Activated T-helper 1 cell treated with anti-CD3 and anti-CD28 coated beads, Interleukin-12 subunit alpha, Interleukin-12 subunit beta, Interleukin-2, Interleukin-4 antibody, amounts not matched to agents 30 ng/mL and 10 ng/mL and 1 ng/mL, durations not matched to agents 14 hours and 24 hours and 36 hours (primary cell): ENCODE data around the gene OBSCN. TPM values are rescaled to one million over a fixed set of nuclear protein-coding genes. Genes with fewer than 3 reads are reported as not detected.
"Not testable (repeated sequence)": the region's sequence is repeated elsewhere in the genome, so short reads cannot be mapped to it uniquely, and the experiment has no call there.

ENCODE experiments used
- DNase-seq: peaks from one replicate; pipeline ENCODE4 v3.0.0; 2021; ENCODE audit warnings: low spot score
- H3K27ac Mint-ChIP-seq: one replicate; pipeline ENCODE4 v1.8.0; 2021; ENCODE audit warnings: mild to moderate bottlenecking, mixed read lengths
- H3K27me3 Mint-ChIP-seq: one replicate; pipeline ENCODE4 v1.8.0; 2022; ENCODE audit warnings: mild to moderate bottlenecking, moderate library complexity, mixed read lengths; ENCODE audit not compliant: insufficient read depth
- H3K36me3 Mint-ChIP-seq: one replicate; pipeline ENCODE4 v1.8.0; 2021; ENCODE audit warnings: low read depth, mixed read lengths
- H3K4me1 Mint-ChIP-seq: one replicate; pipeline ENCODE4 v1.8.0; 2021; ENCODE audit warnings: low read depth, mixed read lengths
- H3K4me3 Mint-ChIP-seq: one replicate; pipeline ENCODE4 v1.8.0; 2021; ENCODE audit warnings: mild to moderate bottlenecking, moderate library complexity, mixed read lengths
- H3K9me3 Mint-ChIP-seq: one replicate; pipeline ENCODE4 v1.8.0; 2021; ENCODE audit warnings: mixed read lengths
- intact Hi-C: fragments of 100-400 bp; cut with micrococcal nuclease; formaldehyde crosslinking; loops from one replicate; pipeline ENCODE4 v1.15.1; 2024
- total RNA-seq: library from RNA; stranded (reverse); gene quantifications from 2 replicates; pipeline ENCODE4 v1.2.3, GENCODE V29; 2022

The OBSCN gene
- total RNA-seq, 1 donor from 2014 or later = 15.2 TPM

DNA sequence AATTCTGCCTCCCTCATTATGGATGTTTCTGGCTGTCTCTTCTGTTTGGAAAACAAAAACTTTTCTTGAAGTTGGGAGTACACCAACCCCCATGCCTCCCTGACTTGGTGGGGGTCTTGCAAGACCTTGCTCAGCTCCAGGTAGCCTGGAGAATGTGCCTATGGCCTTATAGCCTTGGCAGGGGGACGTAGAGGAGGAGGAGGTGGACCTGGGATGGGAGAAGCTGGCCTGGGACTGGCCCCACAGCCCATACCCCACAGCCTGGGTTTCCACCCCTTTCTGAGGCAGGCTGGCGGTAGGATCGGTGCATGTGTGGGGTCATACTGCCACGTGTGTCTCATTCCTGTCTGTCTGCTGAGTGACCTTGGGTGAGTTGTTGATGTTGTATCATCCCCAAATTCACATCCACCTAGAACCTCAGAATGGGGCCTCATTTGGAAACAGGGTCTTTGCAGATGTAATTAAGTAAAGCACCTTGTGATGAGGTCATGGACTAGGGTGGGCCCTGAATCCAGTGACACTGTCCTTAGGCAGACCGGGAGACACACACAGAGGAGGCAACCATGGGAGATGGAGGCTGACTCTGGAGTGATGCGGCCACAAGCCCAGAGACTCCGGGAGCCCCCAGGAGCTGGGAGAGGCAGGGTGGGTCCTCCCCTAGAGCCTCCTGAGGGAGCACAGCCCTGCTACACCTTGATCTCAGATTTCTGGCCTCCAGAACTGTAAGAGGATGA lies 18.5 kb downstream of the OBSCN start:
- intact Hi-C loops = no loop called here
- Mint-ChIP-seq H3K27me3 (no peaks in the 10 kb centered on the region), H3K27ac (no peak overlapping the region), H3K4me1 (no peaks in the 10 kb centered on the region), H3K4me3 (no peak overlapping the region), H3K9me3 (no peaks in the 10 kb centered on the region), H3K36me3 (peaks cover 12% of the 10 kb centered on the region)
- no peak for DNase-seq

DNA sequence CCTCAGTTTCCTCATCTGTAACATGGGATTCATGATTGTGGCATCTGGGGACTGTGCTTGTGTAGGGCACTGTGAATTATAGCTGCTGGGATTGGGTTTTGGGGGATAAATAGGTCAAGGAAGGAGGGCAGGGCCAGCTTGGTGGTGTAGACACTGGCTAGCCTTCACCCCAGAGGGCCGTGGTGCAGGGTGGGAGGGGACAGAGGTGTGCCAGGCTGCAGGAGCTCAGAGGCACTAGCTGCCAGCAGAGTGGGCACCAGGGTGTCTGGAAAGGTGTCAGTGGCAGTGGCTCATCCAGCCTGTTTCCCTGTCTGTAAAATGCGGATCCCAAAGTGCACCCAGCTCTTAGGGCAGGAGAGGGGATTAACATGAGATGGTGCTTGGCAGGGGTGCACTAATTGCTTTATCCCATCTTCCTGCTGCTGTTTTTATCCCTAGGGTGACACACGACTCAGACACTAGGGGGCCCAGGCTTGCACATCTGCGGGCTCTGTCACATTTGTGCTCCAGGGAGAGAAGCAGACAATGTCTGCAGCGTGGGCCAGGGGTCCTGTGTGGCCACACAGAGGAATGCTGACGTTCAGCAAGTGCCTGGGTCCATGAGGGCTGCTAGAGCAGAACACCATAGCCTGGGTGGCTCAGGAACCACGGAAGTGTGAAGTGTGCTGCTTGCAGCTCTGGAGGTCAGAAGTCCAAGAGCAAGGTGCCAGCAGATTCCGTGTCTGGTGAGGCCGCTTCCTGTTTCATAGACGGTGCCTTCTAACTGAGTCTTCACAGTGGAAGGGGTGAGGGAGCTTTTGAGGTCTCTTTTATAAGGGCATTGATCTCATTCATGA lies 19.3 kb downstream of the OBSCN start:
- H3K36me3 Mint-ChIP-seq = peaks cover 12% of the 10 kb centered on the region

DNA sequence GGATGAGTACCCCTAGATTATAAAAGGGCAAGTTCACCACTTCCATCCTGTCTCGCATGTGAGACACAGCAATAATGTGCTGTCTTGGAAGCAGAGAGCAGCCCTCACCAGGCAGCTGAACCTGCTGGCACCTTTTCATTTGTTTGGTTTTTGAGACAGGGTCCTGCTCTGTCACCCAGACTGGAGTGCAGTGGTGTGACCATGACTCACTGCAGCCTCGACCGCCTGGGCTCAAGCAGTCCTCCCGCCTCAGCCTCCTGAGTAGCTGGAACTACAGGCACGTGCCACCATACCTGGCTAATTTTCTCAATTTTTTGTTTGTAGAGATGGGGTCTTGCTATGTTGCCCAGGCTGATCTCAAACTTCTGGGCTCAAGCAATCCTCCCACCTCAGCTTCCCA lies 20.3 kb downstream of the OBSCN start:
- H3K4me3 Mint-ChIP-seq, H3K27me3 Mint-ChIP-seq, DNase-seq, intact Hi-C loops, H3K4me1 Mint-ChIP-seq, H3K9me3 Mint-ChIP-seq, H3K27ac Mint-ChIP-seq: not testable (repeated sequence)
- H3K36me3 Mint-ChIP-seq = peaks cover 15% of the 10 kb centered on the region

More for the DNA sequence above, 19.3 kb downstream of the OBSCN start:
- no peaks in the 10 kb centered on the region for H3K27me3 Mint-ChIP-seq
- H3K27ac Mint-ChIP-seq = no peak overlapping the region
- no peaks in the 10 kb centered on the region for H3K4me1 Mint-ChIP-seq
- no peak for DNase-seq
- H3K4me3 Mint-ChIP-seq = no peak overlapping the region
- intact Hi-C loops = no loop called here
- H3K9me3 Mint-ChIP-seq = no peaks in the 10 kb centered on the region

GRCh38 chr1:228228601-228229074 lies 20.8 kb downstream of the OBSCN start:
- Mint-ChIP-seq H3K36me3 (peaks cover 18% of the 10 kb centered on the region), H3K27me3 (no peaks in the 10 kb centered on the region), H3K4me1 (no peaks in the 10 kb centered on the region), H3K27ac (no peak overlapping the region), H3K9me3 (peaks cover 11% of the 10 kb centered on the region), H3K4me3 (no peak overlapping the region)
- no peak for DNase-seq
- intact Hi-C loops = no loop called here

DNA sequence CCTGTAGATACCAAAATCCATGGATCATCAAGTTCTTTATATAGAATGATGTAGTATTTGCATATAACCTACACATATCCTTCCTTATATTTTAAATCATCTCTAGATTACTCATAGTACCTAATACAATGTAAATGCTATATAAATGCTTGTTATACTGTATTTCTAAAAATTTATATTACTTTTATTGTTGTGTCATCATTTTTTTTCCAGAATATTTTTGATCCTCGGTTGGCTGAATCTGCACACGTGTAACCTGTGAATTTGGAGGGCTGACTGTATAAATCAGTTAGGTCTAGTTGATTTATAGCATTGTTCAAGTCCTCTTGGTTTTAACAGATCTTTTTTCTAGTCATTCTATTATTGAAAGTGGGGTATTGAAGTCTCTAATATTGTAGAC lies 23.3 kb downstream of the OBSCN start:
- Mint-ChIP-seq H3K36me3 (peaks cover 20% of the 10 kb centered on the region), H3K9me3 (peaks cover 24% of the 10 kb centered on the region), H3K27me3 (no peaks in the 10 kb centered on the region), H3K4me1 (no peaks in the 10 kb centered on the region), H3K4me3 (no peak overlapping the region), H3K27ac (no peak overlapping the region)
- intact Hi-C loops = no loop called here
- no peak for DNase-seq

- Mint-ChIP-seq H3K27ac (no peak overlapping the region), H3K4me3 (no peak overlapping the region), H3K4me1 (no peaks in the 10 kb centered on the region), H3K27me3 (no peaks in the 10 kb centered on the region), H3K9me3 (peaks cover 33% of the 10 kb centered on the region), H3K36me3 (peaks cover 29% of the 10 kb centered on the region)
- no peak for DNase-seq
- intact Hi-C loops = no loop called here
These were observed 25.3 kb downstream of the OBSCN start for GRCh38 chr1:228233136-228233535.

GRCh38 chr1:228234921-228235320 lies 27.1 kb downstream of the OBSCN start:
- Mint-ChIP-seq H3K27ac (no peak overlapping the region), H3K9me3 (peaks cover 44% of the 10 kb centered on the region), H3K27me3 (no peaks in the 10 kb centered on the region), H3K4me3 (no peak overlapping the region), H3K4me1 (no peaks in the 10 kb centered on the region), H3K36me3 (peaks cover 37% of the 10 kb centered on the region)
- intact Hi-C loops = no loop called here
- DNase-seq = no peak

GRCh38 chr1:228236744-228237143 lies 28.9 kb downstream of the OBSCN start:
- Mint-ChIP-seq H3K4me3 (no peak overlapping the region), H3K27me3 (no peaks in the 10 kb centered on the region), H3K4me1 (no peaks in the 10 kb centered on the region), H3K36me3 (peaks cover 50% of the 10 kb centered on the region), H3K27ac (no peak overlapping the region), H3K9me3 (peaks cover 59% of the 10 kb centered on the region)
- intact Hi-C loops = no loop called here
- DNase-seq = no peak

- DNase-seq = no peak
- peaks cover 59% of the 10 kb centered on the region for H3K36me3 Mint-ChIP-seq
- H3K27ac Mint-ChIP-seq = no peak overlapping the region
- peaks cover 68% of the 10 kb centered on the region for H3K9me3 Mint-ChIP-seq
- intact Hi-C loops = no loop called here
- H3K4me1 Mint-ChIP-seq = no peaks in the 10 kb centered on the region
- no peak overlapping the region for H3K4me3 Mint-ChIP-seq
- H3K27me3 Mint-ChIP-seq = no peaks in the 10 kb centered on the region
These were observed 30.2 kb downstream of the OBSCN start for GRCh38 chr1:228238007-228238406.

- no peaks in the 10 kb centered on the region for H3K4me1 Mint-ChIP-seq
- H3K9me3 Mint-ChIP-seq = peaks cover 68% of the 10 kb centered on the region
- peaks cover 59% of the 10 kb centered on the region for H3K36me3 Mint-ChIP-seq
- DNase-seq = no peak
- H3K27me3 Mint-ChIP-seq = no peaks in the 10 kb centered on the region
- H3K4me3 Mint-ChIP-seq = no peak overlapping the region
- H3K27ac Mint-ChIP-seq = no peak overlapping the region
- intact Hi-C loops = no loop called here
These were observed 30.6 kb downstream of the OBSCN start for GRCh38 chr1:228238461-228238860.

GRCh38 chr1:228240411-228241240 lies 32.8 kb downstream of the OBSCN start:
- H3K4me3 Mint-ChIP-seq = no peak overlapping the region
- no peaks in the 10 kb centered on the region for H3K27me3 Mint-ChIP-seq
- H3K36me3 Mint-ChIP-seq = peaks cover 67% of the 10 kb centered on the region
- intact Hi-C loops = no loop called here
- H3K9me3 Mint-ChIP-seq = peaks cover 77% of the 10 kb centered on the region
- no peak overlapping the region for H3K27ac Mint-ChIP-seq
- no peaks in the 10 kb centered on the region for H3K4me1 Mint-ChIP-seq
- DNase-seq = no peak

- Mint-ChIP-seq H3K27me3 (no peaks in the 10 kb centered on the region), H3K27ac (no peak overlapping the region), H3K4me3 (no peak overlapping the region), H3K4me1 (no peaks in the 10 kb centered on the region), H3K9me3 (peaks cover 80% of the 10 kb centered on the region), H3K36me3 (peaks cover 70% of the 10 kb centered on the region)
- DNase-seq = no peak
- intact Hi-C loops = no loop called here
These were observed 33.4 kb downstream of the OBSCN start for GRCh38 chr1:228241259-228241658.
